NCI-H460 (cell line): ENCODE results near the gene SLC25A21. TPM values are rescaled to one million over a fixed set of nuclear protein-coding genes. Genes with fewer than 3 reads are reported as not detected.

ENCODE experiments used
- DNase-seq: peaks from one replicate; pipeline ENCODE4 v3.0.0-alpha.2; 2016; ENCODE audit warnings: low read depth; ENCODE audit errors: extremely low read depth
- total RNA-seq: library from RNA; depleted of rRNA; stranded (reverse); fragments of >200 nt; shearing (Covaris generic); gene quantifications from 2 replicates; pipeline ENCODE4 v1.2.3, GENCODE V29; 2014

SLC25A21 gene
- total RNA-seq, 1 experiment from 2014 or later, result 1.7 TPM

GRCh38 chr14:36658123-36659009 lies 514.0 kb downstream of the SLC25A21 start:
- DNase-seq, result no peak

GRCh38 chr14:36657399-36658122 lies 514.8 kb downstream of the SLC25A21 start:
- no peak for DNase-seq

GRCh38 chr14:36656687-36657398 lies 515.6 kb downstream of the SLC25A21 start:
- no peak for DNase-seq

GRCh38 chr14:36655963-36656686 lies 516.3 kb downstream of the SLC25A21 start:
- DNase-seq, result peak; percentile 53

GRCh38 chr14:36655571-36655962 lies 516.8 kb downstream of the SLC25A21 start:
- DNase-seq, result no peak

GRCh38 chr14:36654794-36655381 lies 517.5 kb downstream of the SLC25A21 start:
- no peak for DNase-seq

GRCh38 chr14:36653962-36654793 lies 518.2 kb downstream of the SLC25A21 start:
- DNase-seq, result no peak

GRCh38 chr14:36653413-36653812 lies 519.0 kb downstream of the SLC25A21 start:
- no peak for DNase-seq

GRCh38 chr14:36652542-36653201 lies 519.7 kb downstream of the SLC25A21 start:
- DNase-seq, result no peak

GRCh38 chr14:36649872-36650650 lies 522.3 kb downstream of the SLC25A21 start:
- DNase-seq, result no peak

GRCh38 chr14:36647824-36648753 lies 524.3 kb downstream of the SLC25A21 start:
- DNase-seq, result peak; percentile 56

GRCh38 chr14:36647417-36647823 lies 525.0 kb downstream of the SLC25A21 start:
- DNase-seq, result no peak

- DNase-seq, result no peak
These were observed 525.6 kb downstream of the SLC25A21 start for GRCh38 chr14:36646664-36647416.

- DNase-seq, result no peak
These were observed 538.8 kb downstream of the SLC25A21 start for GRCh38 chr14:36633580-36633979.
